Heart left ventricle (tissue), 16 donors: Measurements from ENCODE around the gene RAB11B. TPM values are rescaled to one million over a fixed set of nuclear protein-coding genes. Genes with fewer than 3 reads are reported as not detected.

Experiments used
- ATAC-seq, 4 donors: fragments of 200-7000 bp; cut with Tn5 transposase; one replicate each; pipeline ENCODE4 v1.9.1; 2020 to 2022; ENCODE audit warnings: moderate library complexity in 4 of 4, mild to moderate bottlenecking in 3 of 4, moderate number of reproducible peaks in 1 of 4
- DNase-seq, 5 donors: peaks; one replicate each; pipeline ENCODE4 v3.0.0-alpha.2; 2020
- H3K27ac ChIP-seq, 12 donors: fragments of 200-600 bp; sonication (generic) in 4 of 12; one replicate each; pipeline versions ENCODE4 v1.5.0 to v1.8.0; 2016 to 2022; ENCODE audit warnings: mild to moderate bottlenecking in 2 of 12
- H3K27me3 ChIP-seq, 9 donors: fragments of 200-600 bp; sonication (generic) in 2 of 9; one replicate each; pipeline versions ENCODE4 v1.5.1 to v1.8.0; 2016 to 2022; ENCODE audit warnings: mild to moderate bottlenecking in 3 of 9
- H3K36me3 ChIP-seq, 9 donors: fragments of 200-600 bp; sonication (generic) in 2 of 9; one replicate each; pipeline versions ENCODE4 v1.5.0 to v1.8.0; 2018 to 2022; ENCODE audit warnings: mild to moderate bottlenecking in 2 of 9
- H3K4me1 ChIP-seq, 12 donors: fragments of 200-600 bp; sonication (generic) in 4 of 12; one replicate each; pipeline versions ENCODE4 v1.5.0 to v1.8.0; 2016 to 2022; ENCODE audit warnings: mild to moderate bottlenecking in 3 of 12
- H3K4me3 ChIP-seq, 12 donors: fragments of 200-600 bp; sonication (generic) in 4 of 12; one replicate each; pipeline versions ENCODE4 v1.5.0 to v1.8.0; 2017 to 2022; ENCODE audit warnings: mild to moderate bottlenecking in 9 of 12, moderate library complexity in 4 of 12
- H3K9me3 ChIP-seq, 12 donors: fragments of 200-600 bp; sonication (generic) in 4 of 12; one replicate each; pipeline versions ENCODE4 v1.5.0 to v1.8.0; 2016 to 2022; ENCODE audit warnings: mild to moderate bottlenecking in 1 of 12
- CTCF ChIP-seq, 12 donors: fragments of 200-600 bp; sonication (generic) in 4 of 12; IDR thresholded peaks; one replicate each; pipeline versions ENCODE4 v1.5.0 to v1.8.0; 2018 to 2022; ENCODE audit warnings: antibody characterized with exemption in 12 of 12, mild to moderate bottlenecking in 5 of 12
- POLR2A ChIP-seq, 2 donors: fragments of 450-650 bp; IDR thresholded peaks; one replicate each; pipeline ENCODE4 v1.6.1; 2017; ENCODE audit warnings: antibody characterized with exemption in 2 of 2, mild to moderate bottlenecking in 2 of 2, moderate library complexity in 2 of 2
- whole genome bisulfite sequencing, 4 donors: extraction: QIAGEN DNeasy Blood & Tissue Kit in 2 of 4; methylation state at CpG; one replicate each; pipeline versions ENCODE4 v1.1.5 to v1.1.7; 2013 to 2018; 5-methylcytosine and 5-hydroxymethylcytosine counted together
- intact Hi-C, 10 donors: fragments of 100-400 bp; cut with DNase I; formaldehyde crosslinking; loops; one replicate each; pipeline versions ENCODE4 v1.11.1 to v1.14.2; 2022
- polyA plus RNA-seq, 2 donors: library from polyadenylated mRNA; stranded (reverse); fragments of 200-250 nt; gene quantifications; one replicate each; pipeline ENCODE4 v1.2.3, GENCODE V29; 2013
- total RNA-seq, 9 donors: library from RNA; depleted of rRNA in 2 of 9; stranded (reverse); fragments of >200 nt in 2 of 9; fragmentation: NEBNext Ultra II Directional in 3 of 9; extraction: Animal tissue kit (Norgen Biotek cat#: 25700) in 3 of 9; gene quantifications; one replicate each; pipeline versions ENCODE4 v1.1.0 to v1.2.4, GENCODE V29; 2016 to 2023
- donor health status: ischemic (EF 13 %, LVEDD 7.1; RV severe dilation, severe dysfunction).
- donor health status: healthy with polysubstance abuse.
- donor health status: DM: no; HTN: yes; CAD: no.
- donor health status: DM: no; HTN: no; CAD: no.
- donor health status: ischemic (EF 25% LVEDD 6.9; RV normal size, moderate dysfunction).
- donor health status: ischemic (EF 25% LVEDD 5.7; RV mildly dilated, moderate dysfunction).
- donor health status: healthy.
- donor health status: DM: yes; HTN: yes; CAD: no.
- donor health status: ischemic (EF 35%, LVEDD 5.7; RV mildly dilated, moderate dysfunction).
- donor health status: nonischemic (EF 11% LVEDD 7.7; RV severe dilation, severe dysfunction).
- donor health status: DM: yes; HTN: yes; CAD: no.
- donor health status: PGD.
- donor health status: ischemic (EF 29% LVEDD 5.4; RV normal size, mild dysfunction).
- donor health status: nonischemic (EF 23%, LVEDD 6.1; RV moderate dilation, normal function).

Gene RAB11B
- total and polyA plus RNA-seq, 11 donors, result 56.4 to 159 (median 140) TPM

DNA sequence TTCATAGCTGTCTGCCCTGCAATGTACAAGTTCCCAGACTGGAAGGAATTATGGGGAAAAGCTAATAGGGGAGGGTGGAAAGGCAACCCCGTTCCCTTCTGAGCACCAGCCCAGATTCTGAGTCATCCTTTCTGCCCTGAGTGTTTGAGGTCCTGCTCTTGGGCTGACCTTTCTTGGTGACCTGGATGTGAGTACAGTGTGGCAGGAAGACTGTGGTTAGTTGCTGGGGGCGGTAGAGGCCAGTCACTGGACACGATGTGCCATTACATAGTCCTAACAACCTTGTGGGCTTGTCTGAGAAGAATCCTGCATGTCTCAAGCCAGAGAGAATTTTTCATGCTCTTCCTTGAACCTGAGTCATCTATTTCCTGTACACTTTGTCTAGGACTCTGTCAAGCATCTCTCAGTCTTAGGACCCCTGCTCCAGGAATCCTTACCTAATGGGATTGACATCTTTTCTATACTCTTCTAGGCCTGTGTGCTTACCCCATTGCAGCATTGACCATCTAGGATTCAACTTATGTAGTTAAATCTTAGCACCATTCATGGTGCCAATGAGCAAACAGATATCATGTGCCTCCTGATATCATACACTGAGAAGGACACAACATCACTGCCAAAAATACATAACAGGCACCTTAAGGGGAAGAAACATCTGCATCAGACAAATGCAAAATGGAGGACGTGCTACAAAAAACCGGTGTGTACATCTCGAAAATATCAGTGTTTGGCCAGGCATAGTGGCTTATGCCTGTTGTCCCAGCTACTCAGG is 34.3 kb upstream of the RAB11B start:
- 61 to 78% (median 73%) methylated on average over 6 of the region's 6 CpGs for WGBS, 4 donors
- no peaks in the 10 kb centered on the region for H3K27me3 ChIP-seq
- peak overlapping the region in 2 of 12 donors; percentile 42 to 76 for H3K27ac ChIP-seq
- peaks cover 0 to 8% (median 2%) of the 10 kb centered on the region in 12 donors for H3K9me3 ChIP-seq
- H3K4me3 ChIP-seq, result no peak overlapping the region
- DNase-seq, result peak in 1 of 5 donors; percentile 79
- H3K4me1 ChIP-seq, result peaks cover 0 to 36% (median 6%) of the 10 kb centered on the region in 12 donors
- H3K36me3 ChIP-seq, result no peaks in the 10 kb centered on the region
- peak; percentile 29 to 86 (median 68) for ATAC-seq
- intact Hi-C loops, result loop anchor here in 8 of 10 donors (2.0 to 10.0 kb wide), 6 partner anchors 39 to 229 kb away; partner anchors contain the start of gene MYO1F (in 1 of the 8)
- TF ChIP-seq POLR2A (IDR thresholded peaks at IDR 0.05) (no peak), CTCF (IDR thresholded peaks at IDR 0.05) (no peak)

DNA sequence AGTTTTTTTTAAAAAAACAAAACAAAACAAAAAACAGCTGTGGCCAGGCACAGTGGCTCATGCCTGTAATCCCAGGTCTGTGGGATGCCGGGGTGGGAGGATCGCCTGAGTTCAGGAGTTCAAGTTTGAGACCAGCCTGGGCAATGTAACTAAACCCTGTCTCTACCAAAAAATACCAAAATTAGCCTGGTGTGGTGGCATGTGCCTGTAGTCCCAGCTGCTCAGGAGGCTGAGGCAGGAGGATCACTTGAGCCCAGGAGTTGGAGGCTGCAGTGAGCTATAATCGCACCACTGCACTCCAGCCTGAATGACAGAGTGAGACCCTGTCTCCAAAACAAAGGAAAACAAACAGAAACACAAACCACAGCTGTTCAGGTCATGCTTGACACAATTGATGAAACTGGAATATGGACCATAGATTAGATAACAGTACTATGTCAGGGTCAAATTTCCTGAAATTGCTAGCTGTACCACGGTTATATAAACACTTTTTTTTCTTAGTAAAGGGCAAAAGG is 33.1 kb upstream of the RAB11B start:
- intact Hi-C loops, result loop anchor here in 2 of 10 donors (5.0 to 10.0 kb wide), 3 partner anchors 150 to 228 kb away; partner anchors contain the start of gene MYO1F (in 1 of the 2)
- 75 to 82% (median 79%) methylated on average over 4 of the region's 4 CpGs for WGBS, 4 donors

GRCh38 chr19:8358948-8359347 is 31.2 kb upstream of the RAB11B start:
- no peak overlapping the region for H3K27ac ChIP-seq
- no peak for DNase-seq
- ATAC-seq, result no peak
- no peak overlapping the region for H3K4me3 ChIP-seq
- intact Hi-C loops, result loop anchor here in 2 of 10 donors (5.0 to 10.0 kb wide), 3 partner anchors 148 to 226 kb away; partner anchors contain the start of gene MYO1F (in 1 of the 2)
- TF ChIP-seq POLR2A (IDR thresholded peaks at IDR 0.05) (no peak), CTCF (IDR thresholded peaks at IDR 0.05) (no peak)
- H3K9me3 ChIP-seq, result peaks cover 0 to 8% (median 2%) of the 10 kb centered on the region in 12 donors
- H3K4me1 ChIP-seq, result peaks cover 10 to 52% (median 27%) of the 10 kb centered on the region in 12 donors
- no peaks in the 10 kb centered on the region for H3K36me3 ChIP-seq
- no peaks in the 10 kb centered on the region for H3K27me3 ChIP-seq
- 92 to 94% (median 93%) methylated on average over 6 of the region's 6 CpGs for WGBS, 4 donors

More for the DNA sequence above, 33.1 kb upstream of the RAB11B start:
- Histone ChIP-seq H3K4me1 (peaks cover 0 to 46% (median 14%) of the 10 kb centered on the region in 12 donors), H3K36me3 (no peaks in the 10 kb centered on the region), H3K4me3 (no peak overlapping the region), H3K27me3 (no peaks in the 10 kb centered on the region), H3K9me3 (peaks cover 0 to 8% (median 2%) of the 10 kb centered on the region in 12 donors), H3K27ac (no peak overlapping the region)
- ATAC-seq (no peak), DNase-seq (no peak)
- TF ChIP-seq CTCF (IDR thresholded peaks at IDR 0.05) (no peak), POLR2A (IDR thresholded peaks at IDR 0.05) (no peak)

GRCh38 chr19:8360196-8360595 is 30.0 kb upstream of the RAB11B start:
- no peak overlapping the region for H3K4me3 ChIP-seq
- WGBS, 4 donors, result 89 to 94% (median 91%) methylated on average over 8 of the region's 8 CpGs
- ATAC-seq (no peak), DNase-seq (no peak)
- no peaks in the 10 kb centered on the region for H3K36me3 ChIP-seq
- H3K4me1 ChIP-seq, result peaks cover 10 to 51% (median 32%) of the 10 kb centered on the region in 12 donors
- TF ChIP-seq POLR2A (IDR thresholded peaks at IDR 0.05) (no peak), CTCF (IDR thresholded peaks at IDR 0.05) (no peak)
- peaks cover 0 to 8% (median 2%) of the 10 kb centered on the region in 12 donors for H3K9me3 ChIP-seq
- intact Hi-C loops, result loop anchor here in 1 of 10 donors (5.0 kb wide), 1 partner anchor 37 kb away; no protein-coding TSS in a partner anchor
- H3K27me3 ChIP-seq, result peaks cover 0 to 8% (median 0%) of the 10 kb centered on the region in 9 donors
- no peak overlapping the region for H3K27ac ChIP-seq
